Fibroblast of skin of left biceps (primary cell): ENCODE results near the gene PTGFRN.

Experiments used
- DNase-seq, 2 experiments: peaks; one replicate each; pipeline ENCODE4 v3.0.0-alpha.2; 2013; ENCODE audit warnings: low read depth in 2 of 2

Gene PTGFRN

GRCh38 chr1:117000142-117000541, 90.4 kb downstream of the PTGFRN start:
- no peak for DNase-seq

- DNase-seq: no peak
Measured at GRCh38 chr1:117001254-117001927, 91.7 kb downstream of the PTGFRN start, which contains the start of gene CD101. CD101 (plus strand) TSS chr1:117001760; CDS start chr1:117001818, 58 bp downstream.

- DNase-seq: no peak
Measured at GRCh38 chr1:117003223-117003875, 93.6 kb downstream of the PTGFRN start.

GRCh38 chr1:117007719-117008013, 98.0 kb downstream of the PTGFRN start:
- no peak for DNase-seq

- DNase-seq: no peak
Measured at GRCh38 chr1:117008656-117009055, 98.9 kb downstream of the PTGFRN start.

- no peak for DNase-seq
Measured at GRCh38 chr1:117009132-117009531, 99.4 kb downstream of the PTGFRN start.

- DNase-seq: no peak
Measured at GRCh38 chr1:117010310-117010969, 100.7 kb downstream of the PTGFRN start.

- no peak for DNase-seq
Measured at GRCh38 chr1:117011334-117011733, 101.6 kb downstream of the PTGFRN start.

- DNase-seq: no peak
Measured at GRCh38 chr1:117013309-117013858, 103.7 kb downstream of the PTGFRN start.

GRCh38 chr1:117014209-117014608, 104.5 kb downstream of the PTGFRN start:
- no peak for DNase-seq

GRCh38 chr1:117015724-117016123, 106.0 kb downstream of the PTGFRN start:
- DNase-seq: no peak

- DNase-seq: no peak
Measured at GRCh38 chr1:117017062-117017461, 107.3 kb downstream of the PTGFRN start.

- DNase-seq: no peak
Measured at GRCh38 chr1:117017648-117018047, 107.9 kb downstream of the PTGFRN start.

- no peak for DNase-seq
Measured at GRCh38 chr1:117020526-117021156, 110.9 kb downstream of the PTGFRN start.

GRCh38 chr1:117022114-117022513, 112.4 kb downstream of the PTGFRN start:
- no peak for DNase-seq

GRCh38 chr1:117025568-117025967, 115.9 kb downstream of the PTGFRN start:
- DNase-seq: no peak

GRCh38 chr1:117026361-117026760, 116.6 kb downstream of the PTGFRN start:
- no peak for DNase-seq

GRCh38 chr1:117029685-117030084, 120.0 kb downstream of the PTGFRN start:
- DNase-seq: no peak

- DNase-seq: no peak
Measured at GRCh38 chr1:117030271-117030877, 120.7 kb downstream of the PTGFRN start.

GRCh38 chr1:117032266-117032665, 122.5 kb downstream of the PTGFRN start:
- DNase-seq: no peak

GRCh38 chr1:117032681-117033539, 123.2 kb downstream of the PTGFRN start:
- DNase-seq: no peak
